RWPE2 (cell line): ENCODE data around the gene PERCC1.
A peak's percentile ranks its signal among the peaks of the same experiment; 100 is the strongest.

Source experiments
- ATAC-seq: fragments of 200-7000 bp; cut with Tn5 transposase; 3 replicates; pipeline ENCODE4 v1.9.1; 2021; ENCODE audit warnings: low read depth
- DNase-seq: peaks from one replicate; pipeline ENCODE4 v3.0.0-alpha.2; 2020; ENCODE audit warnings: low spot score
- H3K27ac ChIP-seq: fragments of 450-650 bp; 2 replicates; pipeline ENCODE4 v1.5.1; 2017; ENCODE audit warnings: mild to moderate bottlenecking; ENCODE audit not compliant: poor library complexity, severe bottlenecking
- H3K27me3 ChIP-seq: fragments of 250-450 bp; sonication (Bioruptor Pico); 2 replicates; pipeline ENCODE4 v1.5.1; 2021; ENCODE audit warnings: mild to moderate bottlenecking, moderate library complexity; ENCODE audit not compliant: insufficient read depth, poor library complexity, severe bottlenecking
- H3K36me3 ChIP-seq: fragments of 250-450 bp; sonication (Bioruptor Pico); 2 replicates; pipeline ENCODE4 v1.5.1; 2020; ENCODE audit warnings: low read depth, mild to moderate bottlenecking, moderate library complexity
- H3K4me1 ChIP-seq: fragments of 250-450 bp; sonication (Bioruptor Pico); 2 replicates; pipeline ENCODE4 v1.5.1; 2021; ENCODE audit warnings: mild to moderate bottlenecking, moderate library complexity; ENCODE audit not compliant: insufficient read depth, poor library complexity, severe bottlenecking
- H3K4me3 ChIP-seq: fragments of 250-450 bp; sonication (Bioruptor Pico); 2 replicates; pipeline ENCODE4 v1.5.1; 2021; ENCODE audit warnings: mild to moderate bottlenecking, moderate library complexity; ENCODE audit not compliant: severe bottlenecking
- H3K9me3 ChIP-seq: fragments of 250-450 bp; sonication (Bioruptor Pico); 2 replicates; pipeline ENCODE4 v1.5.1; 2021; ENCODE audit warnings: mild to moderate bottlenecking, moderate library complexity; ENCODE audit not compliant: severe bottlenecking
- CTCF ChIP-seq: fragments of 450-650 bp; IDR thresholded peaks from one replicate; pipeline ENCODE4 v1.5.1; 2017; ENCODE audit warnings: mild to moderate bottlenecking, moderate library complexity; ENCODE audit not compliant: poor library complexity, severe bottlenecking

Gene PERCC1

GRCh38 chr16:1455190-1456171 lies 24.6 kb downstream of the PERCC1 start:
- ATAC-seq = no peak
- DNase-seq = no peak
- no peaks in the 10 kb centered on the region for H3K9me3 ChIP-seq
- no peak for TF ChIP-seq CTCF
- H3K4me3 ChIP-seq = no peak overlapping the region
- H3K27me3 ChIP-seq = no peaks in the 10 kb centered on the region
- 0 out of 2 replicates have a peak, but pooled peaks cover 2% of the 10 kb centered on the region for H3K36me3 ChIP-seq
- no peaks in the 10 kb centered on the region for H3K4me1 ChIP-seq
- H3K27ac ChIP-seq = no peak overlapping the region

- H3K4me3 ChIP-seq = no peak overlapping the region
- no peaks in the 10 kb centered on the region for H3K4me1 ChIP-seq
- no peak for DNase-seq
- H3K36me3 ChIP-seq = 0 out of 2 replicates have a peak, but pooled peaks cover 2% of the 10 kb centered on the region
- H3K27me3 ChIP-seq = no peaks in the 10 kb centered on the region
- no peaks in the 10 kb centered on the region for H3K9me3 ChIP-seq
- TF ChIP-seq CTCF = no peak
- H3K27ac ChIP-seq = no peak overlapping the region
- ATAC-seq = no peak
Observed at GRCh38 chr16:1456951-1457350, 26.1 kb downstream of the PERCC1 start.

- H3K4me1 ChIP-seq = no peaks in the 10 kb centered on the region
- ATAC-seq (no peak), DNase-seq (peak; percentile 49)
- H3K9me3 ChIP-seq = no peaks in the 10 kb centered on the region
- no peaks in the 10 kb centered on the region for H3K27me3 ChIP-seq
- no peak overlapping the region for H3K27ac ChIP-seq
- H3K4me3 ChIP-seq = no peak overlapping the region
- no peak for TF ChIP-seq CTCF
- 0 out of 2 replicates have a peak, but pooled peaks cover 2% of the 10 kb centered on the region for H3K36me3 ChIP-seq
Observed at GRCh38 chr16:1457489-1458245, 26.8 kb downstream of the PERCC1 start.

- ATAC-seq (no peak), DNase-seq (peak; percentile 41)
- H3K4me1 ChIP-seq = no peaks in the 10 kb centered on the region
- H3K27ac ChIP-seq = no peak overlapping the region
- 0 out of 2 replicates have a peak, but pooled peaks cover 2% of the 10 kb centered on the region for H3K36me3 ChIP-seq
- no peaks in the 10 kb centered on the region for H3K27me3 ChIP-seq
- H3K4me3 ChIP-seq = no peak overlapping the region
- no peaks in the 10 kb centered on the region for H3K9me3 ChIP-seq
- TF ChIP-seq CTCF = no peak
Observed at GRCh38 chr16:1458336-1458976, 27.6 kb downstream of the PERCC1 start.
